HG03432 (cell line): ENCODE measurements around the gene KLRK1.
"Not testable (repeated sequence)": the region's sequence is repeated elsewhere in the genome, so short reads cannot be mapped to it uniquely, and the experiment has no call there.

Experiments
- ATAC-seq: cut with Tn5 transposase; IDR thresholded peaks from one replicate; pipeline ENCODE4 v1.9.1; 2021; ENCODE audit warnings: mild to moderate bottlenecking, moderate library complexity; ENCODE audit not compliant: unreplicated experiment

Gene KLRK1

GRCh38 chr12:10390991-10391390 is 1.1 kb upstream of the KLRK1 start:
- ATAC-seq, result not testable (repeated sequence)

GRCh38 chr12:10388624-10389413 is 1.0 kb downstream of the KLRK1 start:
- no peak for ATAC-seq

GRCh38 chr12:10387498-10387897 is 2.3 kb downstream of the KLRK1 start:
- ATAC-seq, result not testable (repeated sequence)

- ATAC-seq, result no peak
These were observed 3.0 kb downstream of the KLRK1 start for GRCh38 chr12:10386857-10387256.

- ATAC-seq, result no peak
These were observed 4.7 kb downstream of the KLRK1 start for GRCh38 chr12:10385166-10385613.

GRCh38 chr12:10384191-10384590 is 5.7 kb downstream of the KLRK1 start:
- no peak for ATAC-seq

- no peak for ATAC-seq
These were observed 7.8 kb downstream of the KLRK1 start for GRCh38 chr12:10381928-10382628.

- not testable (repeated sequence) for ATAC-seq
These were observed 11.1 kb downstream of the KLRK1 start for GRCh38 chr12:10378737-10379136.

- ATAC-seq, result no peak
These were observed 15.2 kb downstream of the KLRK1 start for GRCh38 chr12:10374624-10375018.

GRCh38 chr12:10372559-10372958 is 17.3 kb downstream of the KLRK1 start:
- ATAC-seq, result no peak

- not testable (repeated sequence) for ATAC-seq
These were observed 17.8 kb downstream of the KLRK1 start for GRCh38 chr12:10371893-10372535.

- no peak for ATAC-seq
These were observed 20.1 kb downstream of the KLRK1 start for GRCh38 chr12:10369557-10370415.

- no peak for ATAC-seq
These were observed 21.4 kb downstream of the KLRK1 start for GRCh38 chr12:10368206-10369171.

- not testable (repeated sequence) for ATAC-seq
These were observed 22.1 kb downstream of the KLRK1 start for GRCh38 chr12:10367714-10368113.

GRCh38 chr12:10366875-10367274 is 23.0 kb downstream of the KLRK1 start:
- no peak for ATAC-seq

GRCh38 chr12:10365696-10366405 is 24.0 kb downstream of the KLRK1 start:
- no peak for ATAC-seq

- ATAC-seq, result peak; percentile 65
These were observed 24.8 kb downstream of the KLRK1 start for GRCh38 chr12:10364815-10365622.
